ENCODE measurements around the gene KRTAP19-4.

GRCh38 chr21:30468900-30469714 is 27.9 kb downstream of the KRTAP19-4 start:
- TF ChIP-seq CTCF (optimal IDR thresholded peaks at IDR 0.05 in 1 of 3, IDR thresholded peaks at IDR 0.05 in 1 of 3, conservative IDR thresholded peaks at IDR 0.05 in 1 of 3; ENCODE audit: extremely low read depth in 1 of 3, insufficient read depth in 2 of 3, low read length in 3 of 3) (no peak), EZH2 (IDR thresholded peaks at IDR 0.05; ENCODE audit: low read length) (no peak)

All from keratinocyte (primary cell).